ENCODE data around the gene TKT.

The TKT gene

GRCh38 chr3:53195066-53195450 is 60.8 kb downstream of the TKT start:
- DNase-seq, result no peak

DNA sequence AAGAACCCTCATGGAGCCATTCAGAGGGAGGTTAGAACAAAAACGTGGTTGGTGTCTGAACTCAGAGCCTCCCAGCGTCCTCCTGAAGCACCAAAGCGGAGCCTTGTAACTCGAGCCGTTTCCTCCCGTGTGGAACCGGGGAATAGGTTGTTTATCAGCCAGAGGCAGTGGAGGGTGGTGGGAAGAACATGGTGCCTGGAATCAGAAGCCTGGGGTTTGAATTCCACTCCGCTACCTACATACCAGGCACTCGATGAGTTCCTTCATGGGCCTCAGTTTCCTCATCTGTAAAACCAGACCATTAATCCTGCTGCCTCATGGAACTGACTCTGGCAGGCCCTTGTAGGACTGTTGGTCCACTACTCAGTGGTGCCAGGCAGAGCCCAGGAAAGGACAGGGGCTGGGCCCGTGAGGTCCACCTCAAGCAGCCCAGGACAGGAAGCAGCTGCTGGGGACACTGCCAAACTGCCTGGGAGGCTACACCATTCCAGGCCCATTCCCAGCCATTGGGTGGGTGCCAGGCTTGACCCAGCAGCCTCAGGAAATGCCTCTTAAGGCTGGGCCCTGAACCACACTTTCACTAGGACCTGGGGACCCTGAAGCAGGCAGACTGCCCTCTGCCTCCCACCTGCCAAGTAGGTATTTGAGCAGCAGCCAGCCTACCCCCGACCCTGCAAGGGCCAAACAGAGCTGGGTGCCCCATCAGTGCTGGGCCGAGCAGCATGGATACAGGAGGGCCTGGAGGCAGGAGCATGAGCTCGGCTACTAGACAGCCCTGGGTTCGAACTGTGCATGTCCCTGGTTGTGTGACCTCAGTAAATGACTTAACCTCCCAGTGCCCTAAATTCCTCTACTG is 61.4 kb downstream of the TKT start:
- DNase-seq, result no peak

DNA sequence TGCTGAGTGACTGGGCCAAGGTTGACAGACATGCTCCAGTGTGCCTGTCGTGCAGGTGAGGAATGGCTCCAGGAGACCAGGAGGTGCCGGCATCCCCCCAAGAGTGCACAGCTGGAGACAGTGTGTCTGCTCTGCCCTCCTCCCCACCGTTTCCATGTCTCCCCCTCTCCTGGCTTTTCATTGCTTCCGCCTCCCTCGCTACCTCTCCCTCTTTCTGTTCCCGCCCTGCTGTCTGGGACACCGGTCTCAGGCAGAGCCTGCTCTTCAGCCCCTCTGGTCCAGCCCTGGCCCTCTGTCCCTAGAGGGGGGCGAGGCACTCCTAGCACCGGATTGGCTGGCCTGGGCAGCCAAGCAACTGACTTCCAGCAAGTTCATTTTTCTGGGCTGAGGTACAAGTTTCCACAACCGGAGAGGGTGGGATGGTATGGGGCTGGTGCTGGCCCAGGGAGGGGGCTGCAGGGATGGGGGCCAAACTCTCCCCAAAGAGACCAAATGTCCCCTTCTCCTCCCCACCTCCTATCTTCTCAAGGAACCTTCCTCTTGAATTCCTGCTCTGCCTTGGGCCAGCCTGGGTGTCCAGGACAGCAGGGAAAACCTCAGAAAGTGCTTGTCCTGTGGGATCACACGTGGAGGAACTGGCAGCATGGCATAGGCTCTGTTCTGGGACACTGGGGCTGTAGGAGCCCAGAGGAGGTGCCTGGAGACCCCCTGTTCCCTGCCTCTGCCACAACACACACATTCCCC is 62.2 kb downstream of the TKT start:
- DNase-seq, result no peak

- no peak for DNase-seq
These were observed 63.2 kb downstream of the TKT start for GRCh38 chr3:53192608-53193007.

- no peak for DNase-seq
These were observed 63.9 kb downstream of the TKT start for GRCh38 chr3:53191836-53192480.

DNA sequence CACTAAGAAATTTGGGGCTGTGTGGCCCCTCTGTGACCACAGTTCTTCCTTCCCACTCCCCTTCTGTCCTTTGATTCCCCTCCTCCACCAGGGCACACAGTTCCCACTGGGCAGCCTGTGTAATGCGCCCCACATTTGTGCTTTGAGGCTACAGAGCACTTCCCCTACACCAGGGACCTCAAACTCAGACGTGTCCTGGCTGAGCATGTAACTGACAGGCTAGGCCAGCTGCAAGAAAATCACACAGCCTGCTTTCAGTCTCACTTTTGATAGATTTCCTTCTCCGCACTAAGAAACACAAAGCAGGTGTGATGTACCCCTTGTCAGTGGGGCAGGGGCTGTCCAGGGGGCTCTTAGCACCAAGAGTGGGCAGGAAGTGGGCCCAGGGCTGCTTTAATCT is 65.2 kb downstream of the TKT start:
- no peak for DNase-seq

GRCh38 chr3:53189276-53189675 is 66.5 kb downstream of the TKT start:
- DNase-seq, result no peak

GRCh38 chr3:53188720-53189119 is 67.1 kb downstream of the TKT start:
- DNase-seq, result no peak

GRCh38 chr3:53188136-53188685 is 67.6 kb downstream of the TKT start:
- DNase-seq, result no peak

- DNase-seq, result no peak
These were observed 68.4 kb downstream of the TKT start for GRCh38 chr3:53187430-53187829.

GRCh38 chr3:53186726-53187125 is 69.1 kb downstream of the TKT start:
- no peak for DNase-seq

DNA sequence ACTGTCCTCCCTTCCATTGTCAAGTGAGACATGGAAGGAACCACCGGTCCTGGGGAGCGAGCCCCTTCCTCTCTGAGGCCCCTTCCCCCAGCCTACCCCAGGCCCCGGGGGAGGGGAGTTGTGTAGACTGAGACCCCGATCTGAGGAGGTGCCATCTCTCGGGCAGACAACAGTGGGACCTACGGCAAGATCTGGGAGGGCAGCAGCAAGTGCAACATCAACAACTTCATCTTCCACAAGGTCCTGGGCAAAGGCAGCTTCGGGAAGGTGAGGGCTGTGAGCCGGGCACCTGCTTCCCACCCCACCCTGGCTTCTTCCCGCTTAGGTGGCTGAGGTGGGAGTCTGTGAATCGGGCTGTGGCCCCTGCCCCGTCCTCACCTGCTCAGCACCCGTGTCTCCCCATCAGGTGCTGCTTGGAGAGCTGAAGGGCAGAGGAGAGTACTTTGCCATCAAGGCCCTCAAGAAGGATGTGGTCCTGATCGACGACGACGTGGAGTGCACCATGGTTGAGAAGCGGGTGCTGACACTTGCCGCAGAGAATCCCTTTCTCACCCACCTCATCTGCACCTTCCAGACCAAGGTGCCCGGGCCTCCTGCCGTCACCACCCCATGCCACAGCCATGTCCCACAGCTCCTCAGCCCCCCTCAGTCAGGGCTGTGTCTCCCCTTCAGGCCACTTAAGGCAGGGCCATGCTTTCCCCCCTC is 69.9 kb downstream of the TKT start:
- no peak for DNase-seq

- no peak for DNase-seq
These were observed 71.1 kb downstream of the TKT start for GRCh38 chr3:53184701-53185100.

DNA sequence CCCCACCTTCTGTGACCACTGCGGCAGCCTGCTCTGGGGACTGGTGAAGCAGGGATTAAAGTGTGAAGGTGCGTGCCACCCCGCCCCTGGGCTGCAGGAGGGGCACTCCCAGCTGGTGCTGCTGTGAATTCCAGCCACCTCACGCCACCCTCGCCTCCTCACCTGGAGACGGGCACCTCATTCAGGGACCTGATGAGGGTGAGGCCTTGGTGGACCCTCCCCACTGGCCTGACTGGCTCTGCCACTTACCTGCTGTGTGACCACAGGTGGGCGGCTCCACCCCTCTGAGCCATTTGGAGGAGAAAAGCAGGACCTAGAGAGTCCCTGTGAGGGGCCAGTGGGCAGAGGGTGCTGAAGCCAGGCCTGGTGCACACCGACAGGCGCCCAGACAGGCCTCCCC is 72.3 kb downstream of the TKT start:
- DNase-seq, result no peak

GRCh38 chr3:53182764-53183355 is 73.0 kb downstream of the TKT start:
- no peak for DNase-seq

DNA sequence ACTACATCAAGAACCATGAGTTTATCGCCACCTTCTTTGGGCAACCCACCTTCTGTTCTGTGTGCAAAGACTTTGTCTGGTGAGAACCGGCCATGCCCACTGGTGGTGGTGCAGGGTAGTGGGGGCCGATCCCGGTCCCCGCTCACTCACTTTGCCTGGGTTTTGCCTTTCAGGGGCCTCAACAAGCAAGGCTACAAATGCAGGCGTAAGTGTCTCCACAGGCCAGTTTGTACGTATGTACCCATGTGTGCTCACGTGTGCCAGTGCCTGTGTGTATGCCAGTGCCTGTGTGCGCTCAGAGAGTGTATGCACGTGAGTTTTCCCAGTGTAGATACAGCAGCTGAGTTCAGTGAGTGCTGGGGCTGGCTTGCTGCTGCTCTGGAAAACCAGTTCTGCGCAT is 74.3 kb downstream of the TKT start:
- no peak for DNase-seq

- DNase-seq, result no peak
These were observed 74.8 kb downstream of the TKT start for GRCh38 chr3:53181024-53181371.

DNA sequence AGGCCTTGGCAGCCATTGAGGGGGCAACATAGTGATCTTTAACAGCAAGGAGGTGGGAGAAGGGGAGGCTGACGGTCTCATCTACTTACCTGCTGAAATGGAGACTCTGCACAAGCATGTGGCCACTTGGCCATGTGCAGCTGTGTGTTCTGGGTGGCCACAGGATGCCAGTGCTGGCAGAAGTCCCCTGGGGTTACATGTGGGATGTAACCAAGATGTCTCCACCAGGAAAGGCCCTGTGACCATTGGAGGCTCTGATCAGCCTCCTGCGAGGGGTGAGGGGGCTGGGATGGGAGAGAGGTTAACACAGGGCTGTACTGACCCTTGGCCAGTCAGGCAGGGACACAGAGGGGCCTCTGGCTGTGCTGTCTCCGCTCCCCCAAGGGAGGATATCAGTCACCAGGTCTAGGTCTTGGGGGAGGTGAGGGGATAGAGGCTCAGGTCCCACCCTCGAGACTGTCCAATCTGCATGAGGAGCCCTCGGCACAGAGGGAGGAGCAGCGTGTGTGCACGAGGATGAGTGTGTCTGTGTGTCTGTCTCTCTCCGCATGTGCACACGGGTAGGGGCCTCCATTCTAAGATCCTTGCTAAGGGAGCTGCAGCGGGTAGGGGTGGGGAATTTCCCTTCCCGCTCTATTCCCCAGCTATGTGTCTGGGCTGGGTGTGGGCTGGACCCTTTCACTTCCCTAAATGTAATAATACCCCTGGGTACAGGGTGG is 75.4 kb downstream of the TKT start:
- DNase-seq, result no peak

GRCh38 chr3:53179580-53179979 is 76.2 kb downstream of the TKT start:
- no peak for DNase-seq

GRCh38 chr3:53178246-53178645 is 77.6 kb downstream of the TKT start:
- DNase-seq, result no peak

DNA sequence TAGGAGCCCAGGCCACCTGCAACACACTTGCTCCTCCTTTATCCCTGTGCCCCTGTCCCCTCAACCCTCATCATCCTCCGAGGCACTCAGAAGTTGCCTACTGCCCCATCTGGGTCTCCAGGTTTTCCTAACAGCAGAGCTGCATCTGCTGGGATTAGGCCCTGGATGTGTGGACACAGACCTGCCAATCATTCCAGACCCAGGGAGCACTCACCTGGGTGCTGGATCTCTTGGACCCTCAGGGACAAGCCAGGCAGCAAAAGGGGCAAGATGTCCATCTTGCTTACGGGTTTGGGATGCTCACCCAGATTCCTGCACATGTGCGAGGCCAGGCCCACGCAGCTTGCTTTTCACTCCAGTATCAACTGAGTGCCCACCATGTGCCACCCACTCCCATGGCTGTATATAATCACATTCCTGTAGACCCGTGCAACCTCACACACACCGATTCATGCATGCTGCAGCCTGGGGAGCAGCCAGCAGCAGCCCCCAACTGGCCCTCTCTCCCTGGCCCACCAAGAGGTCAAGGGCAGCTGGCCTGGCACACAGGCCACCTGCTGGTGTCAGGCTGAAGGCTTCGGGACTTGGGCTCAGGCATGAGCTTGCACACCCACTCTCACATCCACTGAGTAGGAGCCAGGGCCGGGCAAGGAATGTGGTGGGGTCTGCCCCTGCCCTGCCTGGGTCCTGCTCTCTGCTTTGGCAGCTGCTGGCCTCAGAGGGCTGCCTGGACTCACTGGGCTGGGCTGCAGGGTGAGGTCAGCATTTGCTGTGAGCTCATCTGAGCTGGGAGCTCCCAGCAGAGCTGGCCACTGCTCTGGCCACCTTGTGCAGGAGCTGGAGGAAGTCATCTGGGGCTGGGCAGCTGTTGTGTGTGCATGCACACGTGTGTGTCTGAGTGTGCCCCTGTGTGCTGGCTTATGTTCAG is 79.9 kb downstream of the TKT start:
- DNase-seq, result no peak

Measured in activated naive CD4-positive, alpha-beta T cell treated with Interleukin-2 at 50 U/mL for 16 hours (primary cell).